ENCODE data around the gene CPSF3. TPM values are rescaled to one million over a fixed set of nuclear protein-coding genes. Genes with fewer than 3 reads are reported as not detected.

CPSF3 gene
- total RNA-seq, 1 experiment from 2014 or later = 68.5 TPM

DNA sequence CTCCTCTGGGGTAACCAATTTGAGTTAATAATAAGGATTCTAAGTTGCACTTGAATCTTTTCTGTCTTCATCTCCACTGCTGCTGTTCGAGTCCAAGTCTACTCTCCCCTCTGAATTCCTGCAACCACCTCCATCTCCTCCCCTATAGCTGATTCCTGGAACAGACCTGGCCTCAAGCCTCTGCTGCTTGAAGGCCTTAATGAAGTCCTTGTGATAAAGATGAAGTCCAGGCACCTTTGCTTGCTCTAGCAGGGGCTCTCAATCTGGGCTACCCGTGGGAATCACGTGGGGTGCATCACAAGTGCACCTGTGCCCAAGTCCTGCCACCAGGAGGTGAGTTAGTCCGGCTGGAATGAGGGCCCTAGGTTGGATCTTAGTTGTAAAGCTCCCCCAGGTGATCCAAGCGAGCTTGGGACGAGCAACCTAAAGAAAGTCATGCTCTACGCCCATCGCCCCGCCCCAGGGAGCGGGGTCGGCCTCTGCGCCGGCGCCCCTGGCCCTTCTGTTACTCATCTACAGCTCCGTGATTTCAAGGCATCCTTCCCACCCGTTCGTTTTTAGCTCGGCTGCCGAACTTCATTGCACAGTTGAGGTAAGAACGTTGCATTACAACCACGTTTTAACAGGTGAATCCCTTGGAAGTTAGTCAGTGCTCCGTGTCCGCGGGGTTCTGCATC is 50.0 kb downstream of the CPSF3 start:
- no TSS peak for BruUV-seq (replicated peaks)
- H3K36me3 ChIP-seq (ENCODE audit: control insufficient read depth in 1 of 2, insufficient read depth in 2 of 2, low read length in 2 of 2) = peaks cover 6 to 16% of the 10 kb centered on the region in 2 experiments; a peak in 2 of 4 replicates
- CTCF ChIA-PET = interaction anchor here (1.2 kb wide), 1 partner anchor 38 kb away, joined by 4 read pairs; no protein-coding TSS in a partner anchor
- no peaks in the 10 kb centered on the region for H3K9me3 ChIP-seq (ENCODE audit: control insufficient read depth in 1 of 2, insufficient read depth in 1 of 2, low read depth in 1 of 2, low read length in 2 of 2)
- H3K9ac ChIP-seq (ENCODE audit: low read length) = no peak overlapping the region
- H3K27ac ChIP-seq (ENCODE audit: low read depth, low read length) = no peak overlapping the region; the same call in 1 of the 2 replicates
- no peaks in the 10 kb centered on the region; the same call in 1 of the 2 replicates for H4K20me1 ChIP-seq (ENCODE audit: insufficient read depth)
- H3K4me1 ChIP-seq (ENCODE audit: control insufficient read depth in 1 of 2, insufficient read depth in 2 of 2, low read length in 2 of 2) = peaks cover 5 to 22% of the 10 kb centered on the region in 2 experiments; a peak in 3 of 4 replicates
- DNase-seq (ENCODE audit: low read depth, low spot score) (no peak), ATAC-seq (no peak; the same call in 1 of the 2 replicates)
- TF ChIP-seq, protein P1, sequence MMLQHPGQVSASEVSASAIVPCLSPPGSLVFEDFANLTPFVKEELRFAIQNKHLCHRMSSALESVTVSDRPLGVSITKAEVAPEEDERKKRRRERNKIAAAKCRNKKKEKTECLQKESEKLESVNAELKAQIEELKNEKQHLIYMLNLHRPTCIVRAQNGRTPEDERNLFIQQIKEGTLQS (IDR thresholded peaks at IDR 0.05) = no peak
- TF ChIP-seq RAD21 (IDR thresholded peaks at IDR 0.05; ENCODE audit: low read depth) (peak; percentile 37), TCF7L2 (IDR thresholded peaks at IDR 0.05; ENCODE audit: borderline replicate concordance, extremely low read depth, insufficient read depth, insufficient read length) (no peak)
- TF ChIP-seq, protein P2, sequence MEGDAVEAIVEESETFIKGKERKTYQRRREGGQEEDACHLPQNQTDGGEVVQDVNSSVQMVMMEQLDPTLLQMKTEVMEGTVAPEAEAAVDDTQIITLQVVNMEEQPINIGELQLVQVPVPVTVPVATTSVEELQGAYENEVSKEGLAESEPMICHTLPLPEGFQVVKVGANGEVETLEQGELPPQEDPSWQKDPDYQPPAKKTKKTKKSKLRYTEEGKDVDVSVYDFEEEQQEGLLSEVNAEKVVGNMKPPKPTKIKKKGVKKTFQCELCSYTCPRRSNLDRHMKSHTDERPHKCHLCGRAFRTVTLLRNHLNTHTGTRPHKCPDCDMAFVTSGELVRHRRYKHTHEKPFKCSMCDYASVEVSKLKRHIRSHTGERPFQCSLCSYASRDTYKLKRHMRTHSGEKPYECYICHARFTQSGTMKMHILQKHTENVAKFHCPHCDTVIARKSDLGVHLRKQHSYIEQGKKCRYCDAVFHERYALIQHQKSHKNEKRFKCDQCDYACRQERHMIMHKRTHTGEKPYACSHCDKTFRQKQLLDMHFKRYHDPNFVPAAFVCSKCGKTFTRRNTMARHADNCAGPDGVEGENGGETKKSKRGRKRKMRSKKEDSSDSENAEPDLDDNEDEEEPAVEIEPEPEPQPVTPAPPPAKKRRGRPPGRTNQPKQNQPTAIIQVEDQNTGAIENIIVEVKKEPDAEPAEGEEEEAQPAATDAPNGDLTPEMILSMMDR (IDR thresholded peaks at IDR 0.05 in 2 of 3, conservative IDR thresholded peaks at IDR 0.05 in 1 of 3; ENCODE audit: borderline replicate concordance in 1 of 3, insufficient read depth in 1 of 3, low read depth in 2 of 3, low read length in 2 of 3) = peak in 2 of 3 experiments; percentile 32; a peak in 4 of 6 replicates
- no peak overlapping the region for H2AFZ ChIP-seq (ENCODE audit: low read depth, low read length, poor library complexity, severe bottlenecking)
- H3K9me2 ChIP-seq (ENCODE audit: insufficient read depth) = no peaks in the 10 kb centered on the region
- no peak overlapping the region for H3K4me3 ChIP-seq (replicated peaks in 1 of 2; ENCODE audit: low read depth in 1 of 2, low read length in 2 of 2)
- RAD21 ChIA-PET (ENCODE audit: low non-redundant PET in 1 of 2, low total read pairs in 2 of 2, uncharacterized antibody in 2 of 2, unreplicated experiment in 2 of 2) = interaction anchor here in 1 of 2 experiments (0.7 kb wide), 1 partner anchor 415 kb away, joined by 5 read pairs; no protein-coding TSS in a partner anchor
- no peak overlapping the region for H3K4me2 ChIP-seq (ENCODE audit: low read length)
- POLR2A ChIA-PET = no interaction called here
- H3K79me2 ChIP-seq (ENCODE audit: insufficient read depth, low read length) = peaks cover 4% of the 10 kb centered on the region; the same call in 1 of the 2 replicates
- intact Hi-C loops (cut with micrococcal nuclease) = loop anchor here (10.0 kb wide), 1 partner anchor 329 kb away; no protein-coding TSS in a partner anchor
- H3K27me3 ChIP-seq (ENCODE audit: insufficient read depth, low read length) = no peaks in the 10 kb centered on the region

Data from HCT116 (cell line).